GM12874 (cell line): ENCODE data around the gene TMC4.

Experiments
- TF ChIP-seq, protein P1 (sequence below): IDR thresholded peaks from 2 replicates; pipeline ENCODE4 v1.5.1; 2011; ENCODE audit warnings: low read depth, mild to moderate bottlenecking, control low read depth, low read length, moderate library complexity; ENCODE audit not compliant: insufficient read depth

Gene TMC4

DNA sequence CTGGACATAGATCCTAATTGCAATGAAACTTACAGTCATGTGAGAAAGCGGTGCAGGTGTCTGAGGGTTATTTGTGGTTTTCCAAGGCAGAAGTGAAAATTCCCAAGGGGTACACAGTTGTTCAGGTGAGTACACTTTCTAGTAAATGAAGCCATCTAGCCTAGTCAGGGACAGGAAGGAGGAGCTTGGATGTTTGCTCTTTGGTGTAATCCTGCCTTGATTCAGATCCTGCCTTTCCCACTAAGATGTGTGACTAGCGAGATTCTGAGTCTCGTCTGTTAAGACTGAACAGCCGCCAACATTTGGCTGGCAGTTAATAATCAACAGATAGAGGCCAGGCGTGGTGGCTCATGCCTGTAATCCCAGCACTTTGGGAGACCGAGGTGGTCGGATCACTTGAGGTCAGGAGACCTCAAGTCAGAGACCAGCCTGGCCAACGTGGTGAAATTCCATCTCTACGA lies 30.2 kb upstream of the TMC4 start:
- TF ChIP-seq, protein P1, sequence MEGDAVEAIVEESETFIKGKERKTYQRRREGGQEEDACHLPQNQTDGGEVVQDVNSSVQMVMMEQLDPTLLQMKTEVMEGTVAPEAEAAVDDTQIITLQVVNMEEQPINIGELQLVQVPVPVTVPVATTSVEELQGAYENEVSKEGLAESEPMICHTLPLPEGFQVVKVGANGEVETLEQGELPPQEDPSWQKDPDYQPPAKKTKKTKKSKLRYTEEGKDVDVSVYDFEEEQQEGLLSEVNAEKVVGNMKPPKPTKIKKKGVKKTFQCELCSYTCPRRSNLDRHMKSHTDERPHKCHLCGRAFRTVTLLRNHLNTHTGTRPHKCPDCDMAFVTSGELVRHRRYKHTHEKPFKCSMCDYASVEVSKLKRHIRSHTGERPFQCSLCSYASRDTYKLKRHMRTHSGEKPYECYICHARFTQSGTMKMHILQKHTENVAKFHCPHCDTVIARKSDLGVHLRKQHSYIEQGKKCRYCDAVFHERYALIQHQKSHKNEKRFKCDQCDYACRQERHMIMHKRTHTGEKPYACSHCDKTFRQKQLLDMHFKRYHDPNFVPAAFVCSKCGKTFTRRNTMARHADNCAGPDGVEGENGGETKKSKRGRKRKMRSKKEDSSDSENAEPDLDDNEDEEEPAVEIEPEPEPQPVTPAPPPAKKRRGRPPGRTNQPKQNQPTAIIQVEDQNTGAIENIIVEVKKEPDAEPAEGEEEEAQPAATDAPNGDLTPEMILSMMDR = no peak

DNA sequence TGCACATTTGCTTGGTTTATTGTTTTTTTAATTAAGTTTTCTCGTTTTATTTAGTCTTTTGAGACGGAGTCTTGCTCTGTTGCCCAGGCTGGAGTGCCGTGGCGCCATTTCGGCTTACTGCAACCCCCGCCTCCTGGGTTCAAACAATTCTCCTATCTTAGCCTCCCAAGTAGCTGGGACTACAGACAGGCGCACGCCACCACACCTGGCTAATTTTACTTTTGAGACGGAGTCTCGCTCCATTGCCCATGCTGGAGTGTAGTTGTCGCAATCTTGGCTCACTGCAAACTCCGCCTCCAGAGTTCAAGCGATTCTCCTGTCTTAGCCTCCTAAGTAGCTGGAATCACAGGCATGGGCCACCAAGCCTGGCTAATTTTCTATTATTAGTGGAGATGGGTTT lies 29.0 kb upstream of the TMC4 start:
- TF ChIP-seq, protein P1 = no peak

DNA sequence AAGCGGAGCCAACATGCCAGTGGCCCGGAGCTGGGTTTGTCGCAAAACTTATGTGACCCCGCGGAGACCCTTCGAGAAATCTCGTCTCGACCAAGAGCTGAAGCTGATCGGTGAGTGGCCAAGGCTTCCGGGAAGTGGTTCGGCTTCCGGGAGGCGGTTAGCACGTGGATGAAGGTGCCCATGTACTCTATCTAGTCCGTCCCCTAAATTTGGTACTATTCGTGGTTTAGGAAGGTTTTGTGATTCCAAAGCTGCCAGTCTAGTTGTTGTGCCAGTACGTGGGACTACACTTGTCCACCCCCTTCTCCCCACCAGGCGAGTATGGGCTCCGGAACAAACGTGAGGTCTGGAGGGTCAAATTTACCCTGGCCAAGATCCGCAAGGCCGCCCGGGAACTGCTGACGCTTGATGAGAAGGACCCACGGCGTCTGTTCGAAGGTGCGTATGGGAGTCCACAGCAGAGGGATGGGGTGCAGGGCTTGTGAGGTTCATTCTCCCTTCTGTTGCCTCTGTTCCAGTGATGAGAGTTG lies 28.3 kb upstream of the TMC4 start:
- TF ChIP-seq, protein P1 = no peak

DNA sequence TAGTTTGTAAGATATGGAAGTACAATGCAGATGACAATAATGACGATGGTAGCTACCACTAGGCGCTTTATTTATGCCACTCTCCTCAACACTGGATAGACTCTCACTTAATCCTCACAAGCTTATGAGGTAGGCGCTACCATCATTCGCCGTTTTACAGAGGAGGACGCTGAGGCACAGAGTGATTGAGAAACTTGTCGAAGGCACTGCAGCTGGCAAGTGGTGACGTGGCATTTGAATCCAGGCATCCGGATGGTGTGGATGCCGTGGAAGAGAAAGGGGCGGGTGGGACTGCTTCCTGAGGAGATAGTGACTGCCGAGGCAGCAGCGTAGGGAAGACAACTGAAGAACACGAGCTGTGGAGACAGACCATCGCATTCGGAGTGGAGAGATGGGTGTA lies 26.4 kb upstream of the TMC4 start:
- TF ChIP-seq, protein P1 = no peak

DNA sequence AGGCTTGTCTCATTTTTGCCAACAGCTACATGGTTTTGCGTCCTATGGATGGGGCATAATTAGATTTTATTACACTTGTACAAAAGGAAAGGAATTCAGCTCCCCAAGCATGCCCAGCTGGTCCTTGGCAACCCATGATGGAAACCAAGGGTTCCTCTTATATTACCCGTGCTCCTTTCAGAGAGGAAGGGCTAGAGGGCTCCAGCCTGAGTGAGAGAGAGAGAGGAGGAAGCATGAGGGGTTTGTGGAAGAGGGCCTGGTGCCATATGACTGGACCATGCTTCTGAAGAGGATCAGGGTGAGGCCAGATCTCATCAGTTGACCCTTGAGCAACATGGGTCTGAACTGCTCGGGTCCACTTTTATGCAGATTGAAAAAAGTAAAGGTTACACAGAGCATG lies 24.2 kb upstream of the TMC4 start:
- TF ChIP-seq, protein P1 = no peak

DNA sequence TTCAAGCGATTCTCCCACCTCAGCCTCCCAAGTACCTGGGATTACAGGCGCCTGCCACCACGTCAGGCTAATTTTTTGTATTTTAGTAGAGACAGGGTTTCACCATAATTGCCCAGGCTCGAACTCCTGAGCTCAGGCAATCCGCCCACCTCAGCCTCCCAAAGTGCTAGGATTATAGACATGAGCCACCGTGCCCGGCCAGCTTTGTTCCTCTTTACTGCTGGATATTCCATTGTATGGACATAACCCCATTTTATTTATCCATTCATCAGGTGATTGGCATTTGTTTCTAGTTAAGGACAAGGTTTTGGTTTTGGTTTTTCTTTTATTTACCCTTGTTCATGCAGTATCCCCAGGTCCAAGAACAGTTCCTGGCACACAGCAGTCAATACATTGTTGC lies 23.6 kb upstream of the TMC4 start:
- TF ChIP-seq, protein P1 = no peak

DNA sequence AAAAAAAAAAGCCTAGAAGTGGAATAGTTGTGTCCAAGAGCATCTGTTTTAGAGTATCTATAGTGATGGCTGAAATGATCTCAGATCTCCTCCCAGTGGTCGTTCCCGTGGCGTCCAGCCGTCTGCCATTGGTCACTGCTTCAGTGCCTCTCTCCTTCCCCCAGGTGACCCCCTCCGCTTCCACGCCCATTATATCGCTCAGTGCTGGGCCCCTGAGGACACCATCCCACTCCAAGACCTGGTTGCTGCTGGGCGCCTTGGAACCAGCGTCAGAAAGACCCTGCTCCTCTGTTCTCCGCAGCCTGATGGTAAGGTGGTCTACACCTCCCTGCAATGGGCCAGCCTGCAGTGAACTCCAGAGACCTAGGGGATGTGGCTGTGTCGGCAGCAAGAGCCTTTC lies 20.1 kb upstream of the TMC4 start:
- TF ChIP-seq, protein P1 = no peak
